K562 (cell line): Measurements from ENCODE around the gene C2CD4C. TPM values are rescaled to one million over a fixed set of nuclear protein-coding genes. Genes with fewer than 3 reads are reported as not detected.

ENCODE experiments used
- ATAC-seq: fragments of 200-7000 bp; cut with Tn5 transposase; 3 replicates; pipeline ENCODE4 v1.9.1; 2020; ENCODE audit warnings: moderate library complexity
- BruUV-seq: library from RNA; stranded (reverse); fragments of 400-500 nt; replicated peaks from 2 replicates; lab custom pipeline; 2021; lab: Mats Ljungman, UMichigan
- CTCF ChIA-PET: fragments of 300-600 bp; formaldehyde crosslinking; extraction: SDS; loops from one replicate; lab custom pipeline; 2021; ENCODE audit warnings: low intra/inter-chr PET ratio; lab: Yijun Ruan, JAX
- POLR2A ChIA-PET: fragments of 300-600, 350-650 bp; sonication (Branson Sonifier 250); formaldehyde crosslinking; extraction: SDS; loops from one replicate; lab custom pipeline; 2021; ENCODE audit warnings: antibody characterized with exemption, inconsistent platforms; lab: Yijun Ruan, JAX
- DNase-seq, 4 experiments: peaks; one replicate each; pipeline versions ENCODE4 v3.0.0 to v3.0.0-alpha.2; 2011 to 2018; ENCODE audit warnings: low spot score in 3 of 4, mixed read lengths in 3 of 4; ENCODE audit errors: extremely low read depth in 1 of 4
- FAIRE-seq: peaks from 2 replicates; lab custom pipeline; 2011; peaks lifted over from hg19 to GRCh38; lab: Jason Lieb, UNC
- H2AFZ ChIP-seq: 2 replicates; pipeline ENCODE4 v1.6.0; 2011; ENCODE audit warnings: low read depth, low read length, control low read depth, inconsistent platforms
- H3K27ac ChIP-seq: fragments of 200-600 bp; 3 replicates; pipeline ENCODE4 v1.8.0; 2011; ENCODE audit warnings: low read depth, mild to moderate bottlenecking, control low read depth, inconsistent platforms, low read length, moderate library complexity, mixed read lengths; ENCODE audit errors: extremely low read depth
- H3K27me3 ChIP-seq, 2 experiments: fragments of 300-600 bp in 1 of 2; 2 replicates in 1 of 2; 3 replicates in 1 of 2; pipeline versions ENCODE4 v1.6.0 to v1.8.0; 2011; ENCODE audit warnings: inconsistent platforms in 2 of 2, low read length in 2 of 2, mild to moderate bottlenecking in 1 of 2, mixed read lengths in 1 of 2, moderate library complexity in 1 of 2; ENCODE audit not compliant: control insufficient read depth in 2 of 2, insufficient read depth in 2 of 2
- H3K36me3 ChIP-seq: fragments of 300-600 bp; 3 replicates; pipeline ENCODE4 v1.8.0; 2011; ENCODE audit warnings: mild to moderate bottlenecking, low read length, inconsistent platforms; ENCODE audit not compliant: control insufficient read depth, insufficient read depth
- H3K4me1 ChIP-seq, 2 experiments: fragments of 200-600 bp in 1 of 2; replicated peaks in 1 of 2; 2 replicates in 1 of 2; 3 replicates in 1 of 2; pipeline versions ENCODE4 v1.5.1 to v1.8.0; 2011; ENCODE audit warnings: inconsistent platforms in 2 of 2, low read length in 2 of 2, mild to moderate bottlenecking in 1 of 2, mixed read lengths in 1 of 2, moderate library complexity in 1 of 2; ENCODE audit not compliant: control insufficient read depth in 2 of 2, insufficient read depth in 2 of 2
- H3K4me2 ChIP-seq: 2 replicates; pipeline ENCODE4 v1.6.1; 2011; ENCODE audit warnings: low read length, control low read depth, inconsistent platforms, mixed read lengths; ENCODE audit not compliant: insufficient read depth
- H3K4me3 ChIP-seq: fragments of 200-600 bp; sonication (generic), shearing (Covaris generic); 2 replicates; pipeline ENCODE4 v1.5.1; 2016; ENCODE audit warnings: control low read depth, inconsistent platforms
- H3K79me2 ChIP-seq: fragments of 200-600 bp; 3 replicates; pipeline ENCODE4 v1.8.0; 2011; ENCODE audit warnings: low read length, inconsistent platforms; ENCODE audit not compliant: control insufficient read depth, insufficient read depth
- H3K9ac ChIP-seq, 2 experiments: 2 replicates each; pipeline versions ENCODE4 v1.6.0 to v1.6.1; 2011; ENCODE audit warnings: low read depth in 2 of 2, low read length in 2 of 2, control low read depth in 1 of 2, inconsistent platforms in 1 of 2, mild to moderate bottlenecking in 1 of 2, mixed read lengths in 1 of 2; ENCODE audit not compliant: insufficient read depth in 1 of 2
- H3K9me1 ChIP-seq: one replicate; pipeline ENCODE4 v1.6.0; 2011; ENCODE audit warnings: inconsistent platforms, mild to moderate bottlenecking, low read length, moderate library complexity; ENCODE audit not compliant: control insufficient read depth, insufficient read depth
- H3K9me3 ChIP-seq: replicated peaks from 2 replicates; pipeline ENCODE4 v1.5.1; 2011; ENCODE audit warnings: low read depth, low read length, inconsistent platforms; ENCODE audit not compliant: control insufficient read depth, insufficient read depth
- H4K20me1 ChIP-seq: replicated peaks from 2 replicates; pipeline ENCODE4 v1.6.1; 2011; ENCODE audit warnings: low read length, inconsistent platforms, mixed read lengths; ENCODE audit not compliant: control insufficient read depth, insufficient read depth
- ATF2 ChIP-seq: sonication (generic); formaldehyde crosslinking; IDR thresholded peaks from 2 replicates; pipeline ENCODE4 v1.8.1; 2022; ENCODE audit warnings: missing genetic modification reagents
- ESRRA ChIP-seq: fragments of 450-650 bp; IDR thresholded peaks from 2 replicates; pipeline ENCODE4 v1.6.1; 2014; ENCODE audit warnings: low read depth, mild to moderate bottlenecking, moderate library complexity, borderline replicate concordance
- HSF4 ChIP-seq: fragments of 250-450 bp; sonication (Bioruptor Pico); IDR thresholded peaks from 2 replicates; pipeline ENCODE4 v2.1.2; 2022; ENCODE audit warnings: mild to moderate bottlenecking, moderate library complexity, borderline replicate concordance
- MAZ ChIP-seq, 2 experiments: fragments of 450-650 bp in 1 of 2; sonication (generic) in 1 of 2; formaldehyde crosslinking; IDR thresholded peaks in 1 of 2; conservative IDR thresholded peaks in 1 of 2; 2 replicates each; pipeline versions ENCODE4 v1.4.0 to v1.5.0; 2020; ENCODE audit warnings: mild to moderate bottlenecking in 1 of 2, missing genetic modification reagents in 1 of 2
- MED1 ChIP-seq: sonication (generic); formaldehyde crosslinking; IDR thresholded peaks from 2 replicates; pipeline ENCODE4 v1.8.1; 2023; ENCODE audit warnings: missing genetic modification reagents, borderline replicate concordance
- RUNX1 ChIP-seq: sonication (generic); IDR thresholded peaks from 2 replicates; pipeline ENCODE4 v1.6.1; 2016; ENCODE audit warnings: antibody characterized with exemption, low read depth
- SRSF1 ChIP-seq: fragments of 200-400 bp; formaldehyde crosslinking; IDR thresholded peaks from 2 replicates; pipeline ENCODE4 v1.6.1; 2017; ENCODE audit warnings: mild to moderate bottlenecking, low read depth, low read length, moderate library complexity
- ZBTB7A ChIP-seq: IDR thresholded peaks from 2 replicates; pipeline ENCODE4 v1.6.1; 2011; ENCODE audit warnings: low read depth, mild to moderate bottlenecking, low read length, moderate library complexity, borderline replicate concordance; ENCODE audit not compliant: control insufficient read depth
- ZNF778 ChIP-seq: fragments of 450-650 bp; formaldehyde crosslinking; IDR thresholded peaks from 2 replicates; pipeline ENCODE4 v1.4.0; 2020; ENCODE audit warnings: mild to moderate bottlenecking, moderate library complexity
- WGBS: fragments of 100-300 bp; shearing (Covaris generic); methylation state at CpG from one replicate; pipeline ENCODE4 v1.1.6; 2016; ENCODE audit warnings: low coverage, mixed read lengths; ENCODE audit not compliant: insufficient coverage; ENCODE audit errors: missing lambda C conversion rate; 5-methylcytosine and 5-hydroxymethylcytosine counted together
- in situ Hi-C: fragments of 300-500 bp; cut with MboI; formaldehyde crosslinking; loops from 4 replicates; pipeline ENCODE4 v1.15.0; 2018; ENCODE audit warnings: inconsistent platforms, mixed read lengths
- intact Hi-C: fragments of 100-400 bp; cut with micrococcal nuclease; formaldehyde crosslinking; loops from 2 replicates; pipeline ENCODE4 v1.14.2; 2022
- polyA plus RNA-seq, 8 experiments: library from polyadenylated mRNA; depleted of rRNA in 4 of 8; stranded (reverse) in 5 of 8; unstranded in 3 of 8; fragments of >200 nt; fragmentation: Nextera tagmentation in 2 of 8; fragmentation: Illumina TruSeq in 1 of 8; extraction: Ambion mirVana in 2 of 8; extraction: Trizol in 1 of 8; gene quantifications; 2 replicates each; pipeline versions ENCODE4 v1.2.1 to v1.2.3, GENCODE V29; 2011 to 2014; ENCODE audit warnings: inconsistent platforms in 1 of 8, missing spikeins in 1 of 8
- total RNA-seq, 7 experiments: library from RNA; depleted of rRNA in 6 of 7; stranded (reverse); fragments of >200 nt in 6 of 7; fragmentation: Illumina TruSeq in 2 of 7; extraction: Trizol in 2 of 7; gene quantifications; 2 replicates each; pipeline versions ENCODE4 v1.2.1 to v1.2.3, GENCODE V29; 2011 to 2021; ENCODE audit warnings: low replicate concordance in 1 of 7

Gene C2CD4C
- total and polyA plus RNA-seq, 9 of the 15 experiments (the other 6 are each of a cell fraction or from before 2014, with no cell fraction given): 0.01 to 0.07 TPM; not detected in 7

DNA sequence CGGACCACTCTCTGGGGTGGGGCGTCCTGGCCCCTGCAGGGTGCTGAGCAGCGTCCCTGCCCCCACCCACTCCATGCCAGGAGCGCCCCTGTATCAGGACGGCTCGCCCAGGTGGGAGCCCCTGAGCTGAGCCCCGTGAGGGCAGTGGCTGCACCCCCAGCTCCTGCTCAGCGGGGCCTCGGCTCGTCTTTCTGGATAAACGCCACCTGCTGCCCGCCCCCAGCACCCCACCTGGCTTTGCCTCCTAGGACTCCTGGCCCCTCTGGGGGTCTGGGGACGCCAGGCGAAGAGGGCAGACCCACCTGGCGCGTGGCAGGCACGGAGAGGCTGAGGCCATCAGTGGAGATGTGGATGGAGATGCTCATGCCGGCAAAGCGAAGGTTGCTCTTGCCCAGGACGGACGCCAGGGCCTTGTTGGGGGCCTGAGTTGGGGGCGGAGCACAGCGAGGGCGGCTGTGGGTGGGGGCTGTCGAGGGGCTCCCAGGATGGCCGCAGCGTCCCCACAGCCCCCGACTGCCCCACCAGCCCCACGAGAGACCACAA, 29.5 kb upstream of the C2CD4C start:
- no peak for ATAC-seq
- no peak for FAIRE-seq
- Histone ChIP-seq H4K20me1 (peaks cover 3% of the 10 kb centered on the region; the same call in 1 of the 2 replicates), H3K9me1 (peaks cover 2% of the 10 kb centered on the region), H3K4me1 (peaks cover 0 to 35% of the 10 kb centered on the region in 2 experiments; a peak in 2 of 5 replicates), H3K9me3 (peaks cover 4% of the 10 kb centered on the region), H3K36me3 (no peaks in the 10 kb centered on the region), H3K4me3 (no peak overlapping the region), H2AFZ (no peak overlapping the region), H3K4me2 (no peak overlapping the region), H3K9ac (no peak overlapping the region), H3K79me2 (no peaks in the 10 kb centered on the region), H3K27me3 (peaks cover 29 to 72% of the 10 kb centered on the region in 2 experiments; a peak in 4 of 5 replicates), H3K27ac (no peak overlapping the region)
- in situ Hi-C loops: no loop called here
- 4% methylated on average over 25 of the region's 29 CpGs for WGBS
- no peak for DNase-seq
- CTCF ChIA-PET: no interaction called here
- TF ChIP-seq HSF4: no peak
- TF ChIP-seq ATF2 (CRISPR knock-in tag): no peak
- TF ChIP-seq MAZ (CRISPR knock-in tag; conservative IDR thresholded peaks at IDR 0.05 in 1 of 2, IDR thresholded peaks at IDR 0.05 in 1 of 2): no peak
- TF ChIP-seq ZNF778 (CRISPR knock-in tag): no peak
- no peak for TF ChIP-seq RUNX1
- TF ChIP-seq MED1 (CRISPR knock-in tag): no peak
- TF ChIP-seq ESRRA: no peak
- TF ChIP-seq ZBTB7A: 0 out of 2 replicates have a peak, but pooled peaks have one; percentile 32
- no peak for TF ChIP-seq SRSF1
- BruUV-seq: no TSS peak
- intact Hi-C loops: no loop called here
- POLR2A ChIA-PET: interaction anchor here (0.8 kb wide), 1 partner anchor 16 kb away, joined by 3 read pairs; no protein-coding TSS in a partner anchor
